Epithelial cell of proximal tubule (primary cell): Measurements from ENCODE around the gene STK24. TPM values are rescaled to one million over a fixed set of nuclear protein-coding genes. Genes with fewer than 3 reads are reported as not detected.

ENCODE experiments used
- DNase-seq: peaks from one replicate; pipeline ENCODE4 v3.0.0-alpha.2; 2011; ENCODE audit warnings: low read depth
- H3K4me3 ChIP-seq: 2 replicates; pipeline ENCODE4 v1.5.1; 2011; ENCODE audit warnings: low read depth, mild to moderate bottlenecking, low read length
- CTCF ChIP-seq: conservative IDR thresholded peaks from 2 replicates; pipeline ENCODE4 v1.5.1; 2012; ENCODE audit warnings: low read depth, mild to moderate bottlenecking, low read length
- total RNA-seq: library from RNA; depleted of rRNA; stranded (reverse); fragments of >200 nt; gene quantifications from 2 replicates; pipeline ENCODE4 v1.2.3, GENCODE V29; 2015

The STK24 gene
- total RNA-seq, 1 donor from 2014 or later = 115 TPM

DNA sequence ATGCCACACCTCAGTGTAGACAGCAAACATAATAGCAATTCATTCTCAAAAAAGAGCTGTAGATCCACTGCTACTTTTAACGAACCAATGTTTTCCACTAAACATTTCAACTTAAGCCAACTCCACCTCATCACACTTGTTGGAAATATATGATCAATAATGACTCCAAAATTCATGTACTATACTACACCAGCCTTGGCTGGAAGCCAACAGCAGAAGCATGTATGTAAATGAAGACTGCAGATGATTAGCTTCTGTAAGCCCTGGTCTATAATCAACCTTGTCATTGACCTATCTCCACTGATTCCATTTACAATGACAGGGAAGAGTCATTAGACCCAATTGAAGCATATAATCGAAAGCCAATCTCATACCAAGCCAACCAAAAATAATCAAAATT lies 71.7 kb downstream of the STK24 start:
- no peak for DNase-seq
- no peak overlapping the region for H3K4me3 ChIP-seq
- no peak for TF ChIP-seq CTCF

- no peak overlapping the region for H3K4me3 ChIP-seq
- TF ChIP-seq CTCF = no peak
- no peak for DNase-seq
Measured at GRCh38 chr13:98504371-98504963, 72.4 kb downstream of the STK24 start.

DNA sequence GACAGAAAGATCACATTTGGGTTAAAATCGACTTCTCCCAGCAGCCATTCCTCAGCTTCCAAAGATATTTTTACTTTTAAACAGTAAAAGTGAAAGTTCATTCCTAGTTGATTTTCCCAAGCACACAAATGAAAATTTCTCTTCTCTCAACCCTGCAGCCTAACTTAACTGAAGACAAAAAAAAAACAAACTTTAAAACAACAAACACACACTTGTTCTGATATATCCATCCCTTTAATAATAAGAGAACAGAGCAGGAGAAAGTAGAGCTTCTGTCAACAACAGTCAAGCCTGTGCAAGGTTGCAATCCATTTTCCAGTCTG lies 72.9 kb downstream of the STK24 start:
- no peak for DNase-seq
- H3K4me3 ChIP-seq = no peak overlapping the region
- no peak for TF ChIP-seq CTCF

GRCh38 chr13:98503175-98504028 lies 73.5 kb downstream of the STK24 start:
- DNase-seq = no peak
- H3K4me3 ChIP-seq = no peak overlapping the region
- no peak for TF ChIP-seq CTCF

GRCh38 chr13:98500963-98501421 lies 75.9 kb downstream of the STK24 start:
- TF ChIP-seq CTCF = no peak
- DNase-seq = no peak
- H3K4me3 ChIP-seq = no peak overlapping the region

DNA sequence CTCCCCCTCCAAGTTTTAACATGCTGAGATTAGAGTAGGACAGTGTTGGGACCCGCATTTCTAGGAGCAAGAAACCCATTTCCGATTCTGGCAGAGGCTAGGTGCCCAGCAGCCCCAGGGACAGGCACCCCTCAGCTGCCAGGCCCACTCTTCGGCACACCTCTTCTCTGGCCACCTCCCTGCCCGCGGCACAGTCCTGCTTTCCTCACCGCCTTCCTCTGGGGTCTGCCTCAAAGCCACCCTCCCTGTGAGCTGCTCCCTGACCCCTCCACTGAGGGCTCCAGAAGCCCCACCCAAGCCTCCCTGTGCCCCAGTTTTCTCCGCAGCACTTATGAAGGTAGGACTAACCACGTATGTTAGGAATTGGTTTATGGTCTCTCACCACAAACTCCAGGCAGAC lies 79.9 kb downstream of the STK24 start:
- TF ChIP-seq CTCF = no peak
- no peak for DNase-seq
- H3K4me3 ChIP-seq = no peak overlapping the region

GRCh38 chr13:98496479-98496791 lies 80.5 kb downstream of the STK24 start:
- TF ChIP-seq CTCF = no peak
- no peak for DNase-seq

More at GRCh38 chr13:98496479-98496791, 80.5 kb downstream of the STK24 start:
- H3K4me3 ChIP-seq = no peak overlapping the region
